Activated CD8-positive, alpha-beta T cell treated with anti-CD3 and anti-CD28 coated beads for 36 hours (primary cell): ENCODE results near the gene CPXM2. TPM values are rescaled to one million over a fixed set of nuclear protein-coding genes. Genes with fewer than 3 reads are reported as not detected.

Source experiments
- ATAC-seq: fragments of 200-7000 bp; cut with Tn5 transposase; one replicate; pipeline ENCODE4 v1.10.0; 2021; ENCODE audit warnings: mild to moderate bottlenecking, moderate library complexity
- CTCF ChIA-PET: fragments of 350-600 bp; sonication (Branson Sonifier 250); formaldehyde crosslinking; loops from one replicate; lab custom pipeline; 2021; ENCODE audit warnings: antibody characterized with exemption; lab: Charles Lee
- POLR2A ChIA-PET: fragments of 350-600 bp; sonication (Branson Sonifier 250); formaldehyde crosslinking; loops from one replicate; lab custom pipeline; 2021; ENCODE audit warnings: antibody characterized with exemption; lab: Charles Lee
- DNase-seq: peaks from one replicate; pipeline ENCODE4 v3.0.0-alpha.2; 2020
- H3K27ac Mint-ChIP-seq: one replicate; pipeline ENCODE4 v1.8.0; 2021; ENCODE audit warnings: mild to moderate bottlenecking, mixed read lengths
- H3K27me3 Mint-ChIP-seq: one replicate; pipeline ENCODE4 v1.8.0; 2021; ENCODE audit warnings: mixed read lengths
- H3K36me3 Mint-ChIP-seq: one replicate; pipeline ENCODE4 v1.8.0; 2021; ENCODE audit warnings: low read depth, mixed read lengths
- H3K4me1 Mint-ChIP-seq: one replicate; pipeline ENCODE4 v1.8.0; 2021; ENCODE audit warnings: low read depth, mixed read lengths
- H3K4me3 Mint-ChIP-seq: one replicate; pipeline ENCODE4 v1.8.0; 2021; ENCODE audit warnings: mild to moderate bottlenecking, moderate library complexity, mixed read lengths
- H3K9me3 Mint-ChIP-seq: one replicate; pipeline ENCODE4 v1.8.0; 2021; ENCODE audit warnings: mixed read lengths
- CTCF ChIP-seq: fragments of 200-600 bp; IDR thresholded peaks from one replicate; pipeline ENCODE4 v1.8.0; 2022; ENCODE audit warnings: antibody characterized with exemption, mild to moderate bottlenecking
- intact Hi-C: fragments of 100-400 bp; cut with micrococcal nuclease; formaldehyde crosslinking; loops from one replicate; pipeline ENCODE4 v1.10.0; 2022
- total RNA-seq, 2 experiments: library from RNA; stranded (reverse); gene quantifications; one replicate each; pipeline ENCODE4 v1.2.3, GENCODE V29; 2021

The CPXM2 gene
- total RNA-seq, 2 experiments from 2014 or later = not detected

DNA sequence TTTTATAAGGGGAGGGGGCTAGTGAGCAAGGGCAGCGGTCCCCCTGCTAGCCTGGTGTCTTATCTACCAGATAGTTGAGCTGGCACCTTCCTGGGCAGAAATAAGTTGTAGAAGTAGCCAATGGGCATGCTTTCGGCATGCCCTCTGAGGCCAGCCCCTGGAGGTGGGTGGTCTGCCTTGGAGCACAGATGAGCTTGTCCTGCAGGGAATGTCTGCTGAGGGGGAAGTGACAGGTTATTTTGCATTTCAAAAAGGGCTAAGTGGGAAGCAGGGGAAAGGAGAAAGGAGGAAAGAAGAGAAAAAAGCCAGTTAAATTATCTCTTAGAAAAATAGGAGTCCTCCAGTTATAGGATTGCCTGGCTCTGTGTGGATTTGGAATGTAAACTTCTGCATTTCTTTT lies 136.5 kb downstream of the CPXM2 start:
- Mint-ChIP-seq H3K9me3 (no peaks in the 10 kb centered on the region), H3K4me3 (no peak overlapping the region), H3K27ac (no peak overlapping the region), H3K27me3 (peaks cover 7% of the 10 kb centered on the region), H3K36me3 (no peaks in the 10 kb centered on the region), H3K4me1 (no peaks in the 10 kb centered on the region)
- CTCF ChIA-PET = no interaction called here
- TF ChIP-seq CTCF = no peak
- DNase-seq (no peak), ATAC-seq (no peak)
- POLR2A ChIA-PET = interaction anchor here (1.3 kb wide), 1 partner anchor 14 kb away, joined by 3 read pairs; no protein-coding TSS in a partner anchor
- intact Hi-C loops = no loop called here

DNA sequence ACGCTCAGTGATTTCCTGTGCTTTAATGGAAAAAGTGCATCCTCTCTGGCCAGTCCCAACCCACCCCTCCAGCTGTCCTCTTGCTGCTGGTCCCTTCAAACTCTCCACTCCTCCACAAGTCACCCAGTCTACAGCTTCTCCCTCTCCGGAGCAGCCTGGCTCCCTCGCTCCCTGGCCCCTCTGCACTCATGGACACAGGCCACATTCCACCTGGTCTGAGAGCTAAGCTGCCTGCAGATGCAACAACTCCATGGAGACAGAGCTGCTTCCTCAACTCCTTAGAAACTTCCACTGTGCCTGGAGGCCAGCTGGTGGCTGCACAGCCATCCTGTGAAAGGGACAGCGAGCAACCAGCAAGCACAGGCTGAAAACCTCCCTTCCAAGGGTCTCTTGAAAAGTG lies 137.5 kb downstream of the CPXM2 start:
- Mint-ChIP-seq H3K9me3 (no peaks in the 10 kb centered on the region), H3K4me1 (no peaks in the 10 kb centered on the region), H3K36me3 (no peaks in the 10 kb centered on the region), H3K27ac (no peak overlapping the region), H3K4me3 (no peak overlapping the region), H3K27me3 (peaks cover 5% of the 10 kb centered on the region)
- ChIA-PET CTCF (no interaction called here), POLR2A (interaction anchor here (1.3 kb wide), 1 partner anchor 13 kb away, joined by 3 read pairs; no protein-coding TSS in a partner anchor)
- DNase-seq = no peak
- intact Hi-C loops = no loop called here
- ATAC-seq = no peak
- no peak for TF ChIP-seq CTCF

DNA sequence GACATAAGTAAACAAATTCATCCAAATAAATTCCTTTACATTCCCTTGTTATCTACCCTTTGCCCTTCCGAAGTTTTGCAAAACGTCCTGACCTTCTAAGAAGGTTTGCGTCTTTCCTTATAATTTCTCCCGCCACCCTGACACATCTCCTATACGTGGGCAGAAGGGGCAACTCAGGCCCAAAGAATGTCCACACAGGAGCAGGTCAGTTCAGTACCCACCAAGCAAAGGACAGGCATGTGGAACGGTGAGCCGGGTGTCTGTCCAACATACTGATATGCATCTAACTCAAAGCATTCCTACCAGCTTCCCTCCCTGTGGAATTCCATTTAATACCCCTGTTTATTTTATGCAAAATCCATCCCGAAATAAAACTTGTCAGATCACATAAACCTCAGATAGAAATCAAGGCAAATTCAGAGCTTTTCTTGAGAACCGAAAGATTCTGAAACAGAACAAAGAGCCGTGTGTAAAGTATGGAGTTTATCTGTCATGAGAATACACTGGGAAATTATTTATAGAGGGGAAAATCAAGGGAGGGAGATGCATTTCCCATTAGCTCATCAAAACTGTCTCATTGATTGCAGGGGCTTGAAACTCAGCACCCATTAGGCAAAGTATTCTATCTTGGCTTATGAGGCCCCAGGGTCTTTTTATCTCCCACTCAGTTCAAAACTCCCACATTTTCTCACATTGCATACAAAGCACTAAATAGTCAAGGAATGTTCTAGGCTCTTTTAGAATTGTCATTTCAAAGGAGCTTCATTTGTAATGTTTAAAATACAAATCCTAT lies 140.1 kb downstream of the CPXM2 start:
- ATAC-seq (no peak), DNase-seq (no peak)
- Mint-ChIP-seq H3K27me3 (peaks cover 7% of the 10 kb centered on the region), H3K36me3 (no peaks in the 10 kb centered on the region), H3K27ac (no peak overlapping the region), H3K9me3 (no peaks in the 10 kb centered on the region), H3K4me1 (no peaks in the 10 kb centered on the region), H3K4me3 (no peak overlapping the region)
- no peak for TF ChIP-seq CTCF
- intact Hi-C loops = no loop called here
- ChIA-PET CTCF (no interaction called here), POLR2A (no interaction called here)

DNA sequence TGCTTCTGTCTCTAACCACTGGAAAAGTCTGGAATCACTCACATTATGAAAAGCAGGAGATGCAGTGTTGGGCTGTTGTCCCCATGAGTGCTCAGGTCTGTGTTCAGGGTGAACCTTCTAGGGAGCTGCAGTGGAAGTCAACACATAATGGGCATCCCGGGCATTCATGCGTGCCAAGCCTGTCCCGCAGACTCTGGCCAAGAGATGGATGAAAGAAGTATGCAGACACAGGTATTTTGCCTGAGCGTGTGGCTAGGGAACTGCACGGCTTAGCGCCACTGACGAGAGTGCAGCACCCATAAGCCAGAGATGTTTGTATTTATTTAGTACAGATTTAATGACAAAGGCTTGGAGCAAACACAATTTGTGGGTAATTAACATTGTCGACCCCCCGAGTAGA lies 140.7 kb downstream of the CPXM2 start:
- Mint-ChIP-seq H3K9me3 (no peaks in the 10 kb centered on the region), H3K27me3 (peaks cover 9% of the 10 kb centered on the region), H3K4me3 (no peak overlapping the region), H3K36me3 (no peaks in the 10 kb centered on the region), H3K27ac (no peak overlapping the region), H3K4me1 (no peaks in the 10 kb centered on the region)
- ChIA-PET POLR2A (no interaction called here), CTCF (no interaction called here)
- TF ChIP-seq CTCF = no peak
- ATAC-seq (no peak), DNase-seq (no peak)
- intact Hi-C loops = no loop called here

DNA sequence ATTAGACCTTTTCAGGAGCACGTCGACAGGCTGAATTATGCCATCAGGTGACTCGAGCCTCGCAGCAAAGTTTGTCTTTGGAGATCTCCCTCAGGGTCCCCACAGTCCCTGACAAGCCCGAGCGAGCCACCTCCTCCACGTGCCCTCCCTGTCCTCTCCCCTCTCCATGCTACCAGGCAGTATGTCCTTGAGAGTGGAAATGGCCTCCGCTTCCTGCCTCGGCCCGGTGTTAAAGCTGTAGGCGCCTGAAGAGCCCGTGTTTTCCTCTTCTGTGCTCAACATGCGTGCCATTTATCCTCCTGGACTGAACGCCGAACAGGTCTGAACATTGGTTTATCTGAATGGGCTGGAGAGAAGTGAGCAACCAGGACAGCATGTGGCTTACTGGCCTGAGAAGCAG lies 142.9 kb downstream of the CPXM2 start:
- TF ChIP-seq CTCF = no peak
- ATAC-seq = no peak
- no peaks in the 10 kb centered on the region for H3K4me1 Mint-ChIP-seq
- H3K4me3 Mint-ChIP-seq = no peak overlapping the region
- no peak for DNase-seq
- no peak overlapping the region for H3K27ac Mint-ChIP-seq
- ChIA-PET POLR2A (no interaction called here), CTCF (no interaction called here)
- intact Hi-C loops = no loop called here
- no peaks in the 10 kb centered on the region for H3K9me3 Mint-ChIP-seq
- peaks cover 8% of the 10 kb centered on the region for H3K27me3 Mint-ChIP-seq
- H3K36me3 Mint-ChIP-seq = no peaks in the 10 kb centered on the region
